Peyer's patch (tissue), 4 donors: ENCODE measurements around the gene ARHGEF4. TPM values are rescaled to one million over a fixed set of nuclear protein-coding genes. Genes with fewer than 3 reads are reported as not detected.

ENCODE experiments used
- DNase-seq, 3 donors: peaks; one replicate each; pipeline ENCODE4 v3.0.0-alpha.2; 2017 to 2019
- H3K27ac ChIP-seq, 4 donors: fragments of 200-600 bp; sonication (generic); one replicate each; pipeline ENCODE4 v1.5.1; 2016 to 2019
- H3K27me3 ChIP-seq, 2 donors: fragments of 200-600 bp; sonication (generic); one replicate each; pipeline ENCODE4 v1.5.1; 2019
- H3K36me3 ChIP-seq, 3 donors: fragments of 200-600 bp; sonication (generic); one replicate each; pipeline ENCODE4 v1.5.1; 2016 to 2019
- H3K4me1 ChIP-seq, 4 donors: fragments of 200-600 bp; sonication (generic); one replicate each; pipeline ENCODE4 v1.5.1; 2016 to 2019
- H3K4me3 ChIP-seq, 4 donors: fragments of 200-600 bp; sonication (generic); 1 replicate in 3 of 4; 2 replicates in 1 of 4; pipeline ENCODE4 v1.5.1; 2016 to 2019; ENCODE audit warnings: mild to moderate bottlenecking in 1 of 4
- H3K9me3 ChIP-seq, 4 donors: fragments of 200-600 bp; sonication (generic); one replicate each; pipeline ENCODE4 v1.5.1; 2016 to 2019; ENCODE audit warnings: mild to moderate bottlenecking in 1 of 4
- CTCF ChIP-seq, 6 experiments: fragments of 450-650 bp in 4 of 6; fragments of 200-600 bp in 2 of 6; sonication (generic) in 1 of 6; IDR thresholded peaks; one replicate each; pipeline ENCODE4 v1.5.1; 2017 to 2019; ENCODE audit warnings: antibody characterized with exemption in 6 of 6, mild to moderate bottlenecking in 3 of 6, moderate library complexity in 1 of 6
- POLR2A ChIP-seq, 2 donors: fragments of 450-650 bp; IDR thresholded peaks; one replicate each; pipeline ENCODE4 v1.5.1; 2017; ENCODE audit warnings: antibody characterized with exemption in 2 of 2, mild to moderate bottlenecking in 2 of 2, moderate library complexity in 2 of 2
- total RNA-seq, 4 donors: library from RNA; depleted of rRNA; stranded (reverse); fragments of >200 nt; gene quantifications; one replicate each; pipeline ENCODE4 v1.1.0, GENCODE V29; 2016

ARHGEF4 gene
- total RNA-seq, 4 donors from 2014 or later = 1.1 to 10.7 (median 1.6) TPM

GRCh38 chr2:130837811-130838565 is 1.3 kb downstream of the ARHGEF4 start:
- peaks cover 0 to 9% (median 4%) of the 10 kb centered on the region in 4 donors for H3K4me1 ChIP-seq
- no peaks in the 10 kb centered on the region for H3K36me3 ChIP-seq
- H3K9me3 ChIP-seq = no peaks in the 10 kb centered on the region
- H3K4me3 ChIP-seq = no peak overlapping the region
- H3K27ac ChIP-seq = no peak overlapping the region
- peaks cover 0 to 15% of the 10 kb centered on the region in 2 donors for H3K27me3 ChIP-seq
- DNase-seq = no peak
- no peak for TF ChIP-seq POLR2A (IDR thresholded peaks at IDR 0.05)
- no peak for TF ChIP-seq CTCF (IDR thresholded peaks at IDR 0.05)

DNA sequence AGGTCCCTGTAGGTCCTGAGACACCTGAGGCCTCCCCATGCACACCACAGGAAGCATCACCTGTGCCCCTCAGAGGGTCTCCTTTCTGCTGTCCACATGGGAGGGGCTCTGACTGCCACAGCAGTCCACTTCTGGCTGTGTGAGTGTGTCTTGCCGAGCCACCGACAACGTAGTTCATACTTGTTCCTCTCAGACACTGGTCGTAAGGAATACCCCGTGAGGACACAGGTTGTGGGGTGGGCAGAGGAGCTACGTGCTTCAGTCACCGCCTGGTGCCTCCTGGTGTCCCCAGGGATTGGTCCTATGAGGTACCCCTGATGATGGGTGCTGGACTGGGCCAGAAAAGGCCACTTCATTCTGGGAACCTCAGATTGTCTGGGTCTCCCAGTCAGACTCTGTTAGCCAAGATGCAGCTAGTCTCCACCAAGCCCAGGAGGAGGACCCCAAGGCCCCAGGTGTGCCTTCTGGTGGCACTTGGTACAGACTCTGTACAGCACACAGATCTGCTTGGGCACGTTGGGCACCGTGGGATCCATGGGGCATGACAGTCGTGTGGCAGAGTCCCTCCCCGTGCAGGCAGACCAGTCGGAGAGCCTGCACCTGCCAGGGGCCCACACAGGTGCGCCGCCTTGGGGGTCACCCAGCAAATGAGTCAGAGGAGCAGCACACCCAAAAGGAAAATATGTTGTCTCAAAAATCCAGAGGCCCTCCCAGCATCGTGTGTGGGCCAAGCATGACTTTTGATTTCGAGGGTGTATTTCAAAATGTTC is 2.5 kb downstream of the ARHGEF4 start:
- no peak for DNase-seq
- Histone ChIP-seq H3K4me3 (no peak overlapping the region), H3K36me3 (no peaks in the 10 kb centered on the region), H3K27ac (no peak overlapping the region), H3K4me1 (peaks cover 0 to 9% (median 4%) of the 10 kb centered on the region in 4 donors), H3K9me3 (no peaks in the 10 kb centered on the region), H3K27me3 (peaks cover 0 to 15% of the 10 kb centered on the region in 2 donors)
- no peak for TF ChIP-seq POLR2A (IDR thresholded peaks at IDR 0.05)
- no peak for TF ChIP-seq CTCF (IDR thresholded peaks at IDR 0.05)

DNA sequence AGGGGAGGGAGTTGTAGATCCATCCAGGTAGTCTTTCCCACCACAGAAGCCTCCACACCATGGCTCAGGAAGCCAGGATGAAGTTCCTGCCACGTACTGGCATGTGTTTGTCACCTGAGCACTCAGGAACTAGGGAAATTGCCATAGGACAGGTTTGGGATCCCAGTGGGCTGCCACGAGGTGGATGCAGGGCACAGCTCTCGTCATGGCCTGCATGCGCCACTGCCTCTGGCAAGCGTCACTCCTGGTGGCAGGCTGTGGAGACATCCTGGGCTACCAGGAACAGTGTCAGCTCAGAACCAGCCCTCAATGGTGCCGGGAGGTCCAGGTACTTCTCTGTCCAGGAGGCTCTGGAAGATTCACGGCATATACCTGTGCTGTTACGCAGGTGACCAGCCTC is 3.8 kb downstream of the ARHGEF4 start:
- no peak overlapping the region for H3K27ac ChIP-seq
- DNase-seq = no peak
- H3K27me3 ChIP-seq = peaks cover 0 to 15% of the 10 kb centered on the region in 2 donors
- no peaks in the 10 kb centered on the region for H3K36me3 ChIP-seq
- no peak for TF ChIP-seq POLR2A (IDR thresholded peaks at IDR 0.05)
- no peaks in the 10 kb centered on the region for H3K9me3 ChIP-seq
- no peak overlapping the region for H3K4me3 ChIP-seq
- peaks cover 0 to 9% (median 4%) of the 10 kb centered on the region in 4 donors for H3K4me1 ChIP-seq

GRCh38 chr2:130841741-130842365 is 5.1 kb downstream of the ARHGEF4 start:
- H3K27me3 ChIP-seq = peaks cover 0 to 14% of the 10 kb centered on the region in 2 donors
- H3K36me3 ChIP-seq = no peaks in the 10 kb centered on the region
- H3K9me3 ChIP-seq = no peaks in the 10 kb centered on the region
- TF ChIP-seq POLR2A (IDR thresholded peaks at IDR 0.05) = no peak
- TF ChIP-seq CTCF (IDR thresholded peaks at IDR 0.05) = no peak
- no peak overlapping the region for H3K4me3 ChIP-seq
- DNase-seq = no peak
- H3K27ac ChIP-seq = no peak overlapping the region
- peaks cover 0 to 7% (median 2%) of the 10 kb centered on the region in 4 donors for H3K4me1 ChIP-seq

DNA sequence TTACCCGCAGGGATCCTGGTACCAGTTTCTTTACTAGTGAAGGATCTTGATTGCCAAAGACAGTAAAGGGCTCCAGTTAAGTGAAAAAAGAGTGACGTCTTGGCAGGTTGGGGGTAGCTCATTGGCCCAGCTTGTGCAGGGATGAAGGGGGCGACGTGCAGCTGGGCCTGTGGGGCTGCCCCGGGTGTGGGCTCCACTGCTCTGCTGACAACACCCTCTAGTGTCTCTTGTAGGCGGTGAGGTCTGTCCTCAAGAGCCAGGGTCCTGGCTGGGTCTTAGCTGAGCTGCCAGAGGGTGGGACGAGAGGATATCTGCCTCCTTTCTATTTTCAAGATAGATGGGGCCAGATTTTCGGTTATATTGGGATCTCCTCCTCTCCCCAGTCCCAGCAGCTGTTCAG is 6.1 kb downstream of the ARHGEF4 start:
- peaks cover 0 to 5% of the 10 kb centered on the region in 2 donors for H3K27me3 ChIP-seq
- TF ChIP-seq CTCF (IDR thresholded peaks at IDR 0.05) = no peak
- no peak for TF ChIP-seq POLR2A (IDR thresholded peaks at IDR 0.05)
- H3K4me3 ChIP-seq = no peak overlapping the region
- no peak for DNase-seq
- H3K27ac ChIP-seq = no peak overlapping the region
- no peaks in the 10 kb centered on the region for H3K9me3 ChIP-seq
- H3K4me1 ChIP-seq = no peaks in the 10 kb centered on the region
- H3K36me3 ChIP-seq = no peaks in the 10 kb centered on the region
